CD4-positive, CD25-positive, alpha-beta regulatory T cell (primary cell): ENCODE data around the gene SIK3. TPM values are rescaled to one million over a fixed set of nuclear protein-coding genes. Genes with fewer than 3 reads are reported as not detected.
A peak's percentile ranks its signal among the peaks of the same experiment; 100 is the strongest.
"Not testable (repeated sequence)": the region's sequence is repeated elsewhere in the genome, so short reads cannot be mapped to it uniquely, and the experiment has no call there.

Source experiments
- ATAC-seq, 2 donors: fragments of 150-1000 bp; cut with Tn5 transposase; one replicate each; pipeline ENCODE4 v1.10.0; 2021; ENCODE audit warnings: low read depth in 2 of 2, moderate number of reproducible peaks in 2 of 2, moderate library complexity in 1 of 2
- DNase-seq, 3 donors: peaks; one replicate each; pipeline versions ENCODE4 v3.0.0 to v3.0.0-alpha.2; 2012 to 2022; ENCODE audit warnings: mixed read lengths in 1 of 3
- H3K27ac ChIP-seq: one replicate; pipeline ENCODE4 v1.7.0; 2013; ENCODE audit warnings: mild to moderate bottlenecking, low read length; ENCODE audit not compliant: insufficient read depth, poor library complexity, severe bottlenecking
- H3K27me3 ChIP-seq: one replicate; pipeline ENCODE4 v1.7.0; 2013; ENCODE audit warnings: low read length; ENCODE audit not compliant: control insufficient read depth, insufficient read depth
- H3K36me3 ChIP-seq: one replicate; pipeline ENCODE4 v1.7.0; 2013; ENCODE audit warnings: mild to moderate bottlenecking, low read length, moderate library complexity; ENCODE audit not compliant: control insufficient read depth, insufficient read depth
- H3K4me1 ChIP-seq: 2 replicates; pipeline ENCODE4 v1.7.0; 2013; ENCODE audit warnings: mild to moderate bottlenecking, low read length; ENCODE audit not compliant: insufficient read depth, control insufficient read depth, poor library complexity, severe bottlenecking
- H3K4me3 ChIP-seq: one replicate; pipeline ENCODE4 v1.7.0; 2013; ENCODE audit warnings: low read depth, mild to moderate bottlenecking, low read length, moderate library complexity
- H3K9me3 ChIP-seq, 2 experiments: 1 replicate in 1 of 2; 2 replicates in 1 of 2; pipeline ENCODE4 v1.7.0; 2013; ENCODE audit warnings: low read length in 2 of 2, mild to moderate bottlenecking in 1 of 2, moderate library complexity in 1 of 2; ENCODE audit not compliant: control insufficient read depth in 2 of 2
- H3K27ac Mint-ChIP-seq, 3 donors: one replicate each; pipeline ENCODE4 v1.8.0; 2020 to 2022; ENCODE audit warnings: mild to moderate bottlenecking in 3 of 3, mixed read lengths in 3 of 3, moderate library complexity in 2 of 3
- H3K27me3 Mint-ChIP-seq: one replicate; pipeline ENCODE4 v1.8.0; 2022; ENCODE audit warnings: mild to moderate bottlenecking, mixed read lengths
- H3K36me3 Mint-ChIP-seq: one replicate; pipeline ENCODE4 v1.8.0; 2020; ENCODE audit warnings: mixed read lengths
- H3K4me1 Mint-ChIP-seq, 4 donors: one replicate each; pipeline ENCODE4 v1.8.0; 2020 to 2022; ENCODE audit warnings: mixed read lengths in 4 of 4, mild to moderate bottlenecking in 1 of 4
- H3K4me3 Mint-ChIP-seq, 4 donors: one replicate each; pipeline ENCODE4 v1.8.0; 2020 to 2022; ENCODE audit warnings: mild to moderate bottlenecking in 4 of 4, mixed read lengths in 4 of 4, moderate library complexity in 3 of 4
- H3K9me3 Mint-ChIP-seq, 7 donors: one replicate each; pipeline ENCODE4 v1.8.0; 2020 to 2022; ENCODE audit warnings: mixed read lengths in 7 of 7, mild to moderate bottlenecking in 3 of 7, moderate library complexity in 2 of 7
- polyA plus RNA-seq, 4 donors: library from polyadenylated mRNA; unstranded; fragments of 300-500 nt; fragmentation: Illumina TruSeq; gene quantifications; one replicate each; pipeline ENCODE4 v1.2.3, GENCODE V29; 2021
- total RNA-seq: library from RNA; stranded (reverse); gene quantifications from one replicate; pipeline ENCODE4 v1.2.3, GENCODE V29; 2022

Gene SIK3
- total and polyA plus RNA-seq, 5 donors from 2014 or later, result 7.0 to 55.2 (median 9.4) TPM

- ATAC-seq (no peak), DNase-seq (no peak)
- Mint-ChIP-seq H3K27ac (no peak overlapping the region), H3K9me3 (peaks cover 0 to 1% (median 0%) of the 10 kb centered on the region in 7 donors), H3K36me3 (no peaks in the 10 kb centered on the region), H3K4me1 (no peaks in the 10 kb centered on the region), H3K4me3 (no peak overlapping the region), H3K27me3 (peaks cover 6% of the 10 kb centered on the region)
- Histone ChIP-seq H3K27me3 (no peaks in the 10 kb centered on the region), H3K27ac (no peak overlapping the region), H3K36me3 (no peaks in the 10 kb centered on the region), H3K4me1 (no peaks in the 10 kb centered on the region), H3K9me3 (no peaks in the 10 kb centered on the region), H3K4me3 (no peak overlapping the region)
Observed at GRCh38 chr11:116808262-116809175, 289.7 kb downstream of the SIK3 start.

GRCh38 chr11:116807601-116808261, 290.5 kb downstream of the SIK3 start:
- H3K4me1 Mint-ChIP-seq, result no peaks in the 10 kb centered on the region
- no peak for ATAC-seq
- no peak for DNase-seq
- H3K36me3 Mint-ChIP-seq, result no peaks in the 10 kb centered on the region
- H3K27ac Mint-ChIP-seq, result no peak overlapping the region
- H3K4me3 ChIP-seq, result no peak overlapping the region
- H3K9me3 Mint-ChIP-seq, result peaks cover 0 to 1% (median 0%) of the 10 kb centered on the region in 7 donors
- no peaks in the 10 kb centered on the region for H3K4me1 ChIP-seq
- no peak overlapping the region for H3K27ac ChIP-seq
- H3K36me3 ChIP-seq, result no peaks in the 10 kb centered on the region
- H3K27me3 Mint-ChIP-seq, result peaks cover 9% of the 10 kb centered on the region
- H3K27me3 ChIP-seq, result no peaks in the 10 kb centered on the region
- H3K9me3 ChIP-seq, result no peaks in the 10 kb centered on the region
- no peak overlapping the region for H3K4me3 Mint-ChIP-seq

GRCh38 chr11:116804001-116804400, 294.2 kb downstream of the SIK3 start:
- Mint-ChIP-seq H3K27ac (no peak overlapping the region), H3K4me3 (peak overlapping the region in 1 of 4 donors; percentile 43), H3K9me3 (peaks cover 0 to 1% (median 0%) of the 10 kb centered on the region in 7 donors), H3K36me3 (no peaks in the 10 kb centered on the region), H3K27me3 (peaks cover 34% of the 10 kb centered on the region), H3K4me1 (no peaks in the 10 kb centered on the region)
- Histone ChIP-seq H3K9me3 (no peaks in the 10 kb centered on the region), H3K4me1 (no peaks in the 10 kb centered on the region), H3K4me3 (no peak overlapping the region), H3K27ac (no peak overlapping the region), H3K27me3 (peaks cover under 1% of the 10 kb centered on the region), H3K36me3 (no peaks in the 10 kb centered on the region)
- ATAC-seq, result no peak
- DNase-seq, result no peak

- H3K27ac ChIP-seq, H3K27ac Mint-ChIP-seq, H3K4me3 Mint-ChIP-seq, H3K9me3 Mint-ChIP-seq, H3K9me3 ChIP-seq, H3K27me3 ChIP-seq, H3K36me3 Mint-ChIP-seq, ATAC-seq, H3K4me1 ChIP-seq, DNase-seq, H3K4me1 Mint-ChIP-seq, H3K36me3 ChIP-seq, H3K4me3 ChIP-seq: not testable (repeated sequence)
- peaks cover 43% of the 10 kb centered on the region for H3K27me3 Mint-ChIP-seq
Observed at GRCh38 chr11:116801662-116802061, 296.6 kb downstream of the SIK3 start.

- H3K36me3 Mint-ChIP-seq, result no peaks in the 10 kb centered on the region
- H3K9me3 ChIP-seq, result no peaks in the 10 kb centered on the region
- peaks cover 3% of the 10 kb centered on the region for H3K27me3 ChIP-seq
- no peaks in the 10 kb centered on the region for H3K9me3 Mint-ChIP-seq
- no peaks in the 10 kb centered on the region for H3K4me1 Mint-ChIP-seq
- ATAC-seq, result no peak
- peaks cover 44% of the 10 kb centered on the region for H3K27me3 Mint-ChIP-seq
- H3K36me3 ChIP-seq, result no peaks in the 10 kb centered on the region
- H3K27ac Mint-ChIP-seq, result no peak overlapping the region
- H3K27ac ChIP-seq, result no peak overlapping the region
- no peak for DNase-seq
- no peaks in the 10 kb centered on the region for H3K4me1 ChIP-seq
- H3K4me3 ChIP-seq, result no peak overlapping the region
- no peak overlapping the region for H3K4me3 Mint-ChIP-seq
Observed at GRCh38 chr11:116800610-116801009, 297.6 kb downstream of the SIK3 start.

- Mint-ChIP-seq H3K27ac (no peak overlapping the region), H3K9me3 (no peaks in the 10 kb centered on the region), H3K27me3 (peaks cover 44% of the 10 kb centered on the region), H3K4me1 (peaks cover 0 to under 1% (median 0%) of the 10 kb centered on the region in 4 donors), H3K36me3 (no peaks in the 10 kb centered on the region), H3K4me3 (no peak overlapping the region)
- H3K27me3 ChIP-seq, result peaks cover 3% of the 10 kb centered on the region
- DNase-seq (no peak), ATAC-seq (no peak)
- H3K36me3 ChIP-seq, result no peaks in the 10 kb centered on the region
- no peak overlapping the region for H3K27ac ChIP-seq
- H3K9me3 ChIP-seq, result no peaks in the 10 kb centered on the region
- no peaks in the 10 kb centered on the region for H3K4me1 ChIP-seq
- no peak overlapping the region for H3K4me3 ChIP-seq
Observed at GRCh38 chr11:116798368-116798767, 299.9 kb downstream of the SIK3 start.

- Histone ChIP-seq H3K4me3 (no peak overlapping the region), H3K9me3 (no peaks in the 10 kb centered on the region), H3K36me3 (no peaks in the 10 kb centered on the region), H3K27me3 (peaks cover 3% of the 10 kb centered on the region), H3K4me1 (no peaks in the 10 kb centered on the region), H3K27ac (no peak overlapping the region)
- Mint-ChIP-seq H3K36me3 (no peaks in the 10 kb centered on the region), H3K9me3 (no peaks in the 10 kb centered on the region), H3K4me1 (peaks cover 0 to 6% (median 3%) of the 10 kb centered on the region in 4 donors), H3K27me3 (peaks cover 41% of the 10 kb centered on the region), H3K4me3 (no peak overlapping the region), H3K27ac (no peak overlapping the region)
- no peak for ATAC-seq
- no peak for DNase-seq
Observed at GRCh38 chr11:116797816-116798215, 300.4 kb downstream of the SIK3 start.
